Measurements from ENCODE around the gene PLCL2.

Gene PLCL2

GRCh38 chr3:17023006-17023664 is 138.4 kb downstream of the PLCL2 start:
- DNase-seq: no peak

DNA sequence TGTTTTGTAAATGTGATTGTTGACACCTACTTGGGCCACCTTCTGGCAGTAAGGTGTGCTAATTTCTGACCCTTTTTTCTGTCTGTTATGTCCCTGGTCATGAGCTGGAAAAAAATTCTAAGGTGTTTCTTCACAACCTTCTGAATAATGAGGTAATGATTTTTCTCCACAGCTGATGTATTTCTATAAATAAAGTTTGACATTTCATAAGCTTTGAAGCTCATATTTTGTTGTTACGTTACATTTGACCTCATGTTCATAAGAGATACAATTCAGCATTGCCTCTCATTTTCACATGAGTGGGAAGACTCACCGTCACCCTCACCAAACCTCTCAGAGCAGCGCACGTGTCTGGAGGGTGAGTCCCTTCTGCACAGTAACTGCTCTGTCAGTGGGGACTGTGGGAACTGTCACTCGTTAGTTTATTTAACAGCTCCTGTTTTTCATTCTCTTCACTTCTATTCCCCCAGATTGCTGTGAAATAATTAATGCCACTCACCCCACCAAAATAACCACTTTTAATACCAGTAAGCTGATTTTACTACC is 140.9 kb downstream of the PLCL2 start:
- no peak for DNase-seq

DNA sequence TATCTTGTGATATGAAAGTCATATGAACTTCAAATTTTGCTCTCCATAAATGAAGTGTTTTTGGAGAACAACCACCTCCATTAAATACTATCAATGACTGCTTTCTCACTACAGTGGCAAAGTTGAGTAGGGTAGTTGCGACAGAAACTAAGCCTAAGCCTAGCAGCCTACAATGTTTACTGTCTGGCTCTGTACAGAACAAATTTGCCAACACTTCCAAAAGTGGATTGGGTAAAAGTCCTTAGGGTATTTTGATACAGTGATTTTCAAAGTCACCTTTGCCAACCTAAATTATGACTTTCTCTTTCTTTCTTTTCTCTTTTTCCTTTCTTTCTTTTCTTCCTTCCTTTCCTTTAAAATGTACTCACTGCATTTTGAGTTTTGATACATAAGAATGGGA is 142.6 kb downstream of the PLCL2 start:
- DNase-seq: no peak

- DNase-seq: no peak
These were observed 143.6 kb downstream of the PLCL2 start for GRCh38 chr3:17028363-17028762.

DNA sequence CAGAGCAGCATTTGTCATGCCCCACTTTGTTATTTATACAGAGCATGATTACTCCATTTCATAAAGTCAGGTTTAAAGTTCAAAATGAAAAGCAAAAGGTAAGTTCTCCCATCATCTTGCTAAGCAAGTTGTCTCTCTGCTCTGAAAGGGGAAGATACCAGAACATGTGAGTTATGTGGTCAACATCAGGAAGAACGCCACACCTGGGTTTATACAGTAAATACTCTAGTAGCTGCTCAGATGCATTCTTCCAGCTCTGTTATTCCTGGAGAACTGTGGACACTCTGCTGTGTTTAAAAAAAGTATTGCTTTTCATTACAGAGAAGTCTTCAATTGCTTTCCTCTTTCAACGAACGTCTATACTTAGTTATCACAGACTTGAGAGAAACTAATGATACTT is 145.7 kb downstream of the PLCL2 start:
- no peak for DNase-seq

GRCh38 chr3:17030956-17031652 is 146.3 kb downstream of the PLCL2 start:
- DNase-seq: no peak

GRCh38 chr3:17032407-17033034 is 147.8 kb downstream of the PLCL2 start:
- DNase-seq: no peak

DNA sequence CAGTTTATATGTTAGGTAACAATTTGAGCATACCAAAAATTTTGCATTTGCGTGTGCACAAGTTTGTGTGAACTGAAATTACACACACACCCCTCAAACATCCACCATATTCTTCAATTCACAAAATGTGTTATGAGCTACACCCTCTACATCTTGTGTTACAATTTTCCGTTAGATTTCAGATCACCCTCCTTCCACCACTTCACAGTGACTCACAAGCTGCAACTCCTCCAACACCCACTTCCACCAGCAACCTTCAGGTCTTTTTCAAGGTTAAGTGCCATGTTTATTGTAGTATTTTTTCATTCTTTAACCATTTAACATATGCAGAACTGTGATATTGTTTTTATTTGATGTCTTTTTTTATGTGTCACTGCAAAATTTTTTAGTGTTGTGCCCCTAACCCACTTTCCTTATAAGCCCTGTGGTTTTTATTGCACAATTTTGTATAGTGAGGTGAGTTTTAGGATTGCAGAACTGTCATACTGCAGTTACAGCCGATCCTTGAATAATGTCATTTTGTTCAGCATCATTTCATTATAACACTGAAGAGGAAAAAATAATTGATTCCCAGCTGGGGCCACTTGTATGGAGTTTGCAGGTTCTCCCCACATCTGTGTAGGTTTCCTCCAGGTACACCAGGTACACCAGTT is 148.9 kb downstream of the PLCL2 start:
- DNase-seq: no peak

GRCh38 chr3:17035033-17035432 is 150.3 kb downstream of the PLCL2 start:
- DNase-seq: no peak

DNA sequence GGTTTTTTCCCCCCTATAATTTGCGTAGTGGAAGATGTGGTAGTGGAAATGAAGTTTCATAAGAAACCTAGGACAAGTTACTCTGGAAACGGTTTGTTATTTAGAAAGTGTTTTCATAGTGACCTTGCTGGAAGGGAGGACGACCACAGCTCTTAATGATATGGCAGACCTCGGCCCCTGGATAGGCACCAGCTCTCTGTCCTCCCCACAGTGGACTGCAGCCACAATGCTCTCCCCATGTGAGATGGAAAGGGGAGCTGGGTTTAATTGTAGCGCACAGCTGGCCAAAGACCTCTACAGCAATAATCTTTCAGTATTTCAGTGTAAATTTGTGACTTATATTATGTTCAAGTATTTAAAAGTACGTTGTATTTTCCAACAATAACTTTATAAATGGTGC is 151.2 kb downstream of the PLCL2 start:
- no peak for DNase-seq

- DNase-seq: no peak
These were observed 153.4 kb downstream of the PLCL2 start for GRCh38 chr3:17038141-17038540.

DNA sequence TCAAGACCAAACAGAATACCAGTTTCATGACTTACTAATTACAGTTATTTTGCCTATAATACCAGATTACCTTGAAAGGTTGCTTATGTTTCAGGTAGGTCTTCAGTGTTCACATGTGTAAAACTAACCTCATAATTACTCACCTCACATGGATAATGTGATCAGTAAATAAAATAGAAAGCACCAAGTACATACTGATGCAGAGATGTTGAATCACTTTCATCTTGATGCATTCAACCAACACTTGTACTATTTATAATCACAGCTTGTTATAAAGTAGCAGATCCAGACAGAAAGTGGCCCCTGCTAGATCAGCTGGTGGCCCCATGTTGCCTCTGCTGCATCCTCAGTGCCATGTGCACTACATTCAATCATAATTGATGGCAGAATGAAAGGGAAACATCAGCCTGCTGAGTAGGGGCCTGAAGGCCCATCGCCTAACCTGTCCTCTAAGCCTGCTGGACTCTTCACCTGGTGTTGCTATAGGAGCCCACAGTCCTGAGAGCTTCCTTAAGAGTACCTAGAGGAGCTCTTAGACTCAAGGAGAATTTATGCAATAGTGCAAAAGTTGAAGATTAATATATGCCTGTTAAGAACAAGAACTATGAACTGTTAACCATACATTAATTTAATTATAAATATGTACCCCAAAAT is 154.3 kb downstream of the PLCL2 start:
- no peak for DNase-seq

DNA sequence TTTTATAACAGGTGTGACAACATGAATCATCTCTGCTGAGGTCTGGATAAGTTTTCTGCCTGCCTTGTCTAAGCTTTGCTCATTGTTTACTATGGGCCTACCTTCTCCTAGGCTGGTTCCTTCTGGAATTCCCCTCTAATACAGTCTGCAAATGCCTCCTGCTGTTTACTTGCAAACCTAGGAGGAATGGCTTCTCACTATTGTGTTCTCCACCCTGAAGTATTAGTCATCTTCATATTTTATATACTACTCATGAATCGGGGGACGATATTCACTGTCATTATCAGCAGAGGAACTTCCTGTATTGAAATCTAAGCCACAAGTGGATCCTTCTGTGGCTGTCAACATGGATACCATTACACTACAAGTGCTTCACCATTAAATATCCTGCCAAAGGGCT is 154.8 kb downstream of the PLCL2 start:
- DNase-seq: peak; percentile 67

DNA sequence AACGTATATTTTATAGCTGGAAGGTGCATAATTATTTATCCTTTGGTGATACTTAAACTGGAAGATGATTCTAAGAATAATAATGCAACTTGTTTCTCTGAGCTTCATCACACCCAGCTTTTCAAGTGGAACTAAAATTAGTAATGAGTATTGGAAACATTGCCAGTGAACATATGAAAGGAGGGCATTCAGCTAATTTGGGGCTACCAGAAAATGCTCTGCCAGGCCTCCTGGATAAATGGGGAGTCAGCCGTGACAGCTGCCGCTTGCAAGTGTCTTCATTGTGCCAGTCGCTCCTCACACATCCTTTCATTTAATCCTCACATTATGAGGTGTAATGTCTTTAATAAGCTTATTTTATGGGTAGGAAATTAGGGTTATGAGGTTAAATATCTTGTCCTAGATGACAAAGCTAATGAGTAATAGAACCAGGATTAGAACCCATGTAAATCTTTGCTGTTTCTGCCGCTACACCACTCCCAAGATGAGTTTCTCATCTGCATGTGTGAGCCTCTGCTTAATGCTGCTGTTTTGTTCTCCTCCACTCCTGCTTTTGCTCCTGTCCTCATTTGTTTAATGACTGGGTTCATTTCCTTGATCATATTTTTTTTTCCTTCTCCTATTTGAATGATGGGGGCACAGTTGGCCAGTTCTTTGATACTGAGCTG is 155.7 kb downstream of the PLCL2 start:
- no peak for DNase-seq

DNA sequence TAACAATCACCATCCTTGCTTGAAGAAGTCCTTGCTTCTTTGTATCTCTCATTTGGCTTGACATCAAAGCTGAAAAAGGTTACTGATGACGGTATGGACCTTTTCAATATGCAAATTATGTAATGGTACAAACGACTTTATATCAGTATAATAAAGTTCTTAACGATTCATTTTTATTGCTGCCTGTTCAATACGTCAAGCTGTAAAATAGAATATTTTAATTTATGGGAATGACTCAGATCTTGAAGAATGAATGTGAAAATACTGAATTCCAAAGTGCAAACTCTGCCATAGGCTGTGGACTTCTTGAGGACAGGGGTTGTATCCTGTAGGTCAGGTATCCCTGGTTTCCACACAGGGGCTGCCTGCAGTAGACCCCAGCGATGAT is 156.2 kb downstream of the PLCL2 start:
- no peak for DNase-seq

- DNase-seq: no peak
These were observed 160.1 kb downstream of the PLCL2 start for GRCh38 chr3:17044855-17045254.

DNA sequence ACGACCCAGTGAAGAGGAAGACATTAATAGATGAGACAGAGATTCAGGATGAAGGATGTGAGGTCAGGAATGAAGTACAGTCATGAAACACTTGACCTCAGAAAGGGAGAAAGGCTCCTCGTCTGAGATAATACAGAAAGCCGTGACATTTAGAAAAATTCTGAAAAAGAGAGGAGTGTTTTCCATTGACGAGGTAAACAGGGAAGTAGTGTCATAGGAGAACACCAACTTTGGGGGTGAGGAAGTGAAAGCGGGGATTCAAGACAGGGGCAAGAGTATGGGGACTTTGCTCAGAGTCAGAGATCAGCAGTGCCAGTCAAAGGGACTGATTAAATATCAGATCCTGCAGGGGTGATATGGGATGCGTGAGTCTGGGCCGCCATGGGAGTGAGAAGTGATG is 160.9 kb downstream of the PLCL2 start:
- no peak for DNase-seq

- no peak for DNase-seq
These were observed 161.9 kb downstream of the PLCL2 start for GRCh38 chr3:17046623-17047022.

DNA sequence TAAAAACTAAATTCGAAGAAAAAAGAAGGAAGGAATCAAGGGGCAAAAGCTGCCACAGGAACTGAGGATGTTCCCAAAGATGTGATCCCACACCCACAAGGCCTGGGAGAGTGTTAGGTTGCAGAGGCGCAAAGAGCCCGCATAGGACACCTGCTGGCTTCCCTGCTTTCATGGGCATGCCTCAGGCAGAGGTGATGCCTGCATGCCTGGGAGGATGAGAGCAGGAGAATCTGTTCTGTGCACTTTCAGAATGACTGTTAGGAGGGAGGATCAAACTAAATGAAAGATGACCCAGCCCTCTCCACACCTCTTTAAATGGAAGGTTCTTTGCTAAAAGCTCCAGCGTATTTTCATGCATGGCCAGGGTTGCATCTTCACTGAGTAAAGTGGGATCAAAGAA is 162.4 kb downstream of the PLCL2 start:
- no peak for DNase-seq

DNA sequence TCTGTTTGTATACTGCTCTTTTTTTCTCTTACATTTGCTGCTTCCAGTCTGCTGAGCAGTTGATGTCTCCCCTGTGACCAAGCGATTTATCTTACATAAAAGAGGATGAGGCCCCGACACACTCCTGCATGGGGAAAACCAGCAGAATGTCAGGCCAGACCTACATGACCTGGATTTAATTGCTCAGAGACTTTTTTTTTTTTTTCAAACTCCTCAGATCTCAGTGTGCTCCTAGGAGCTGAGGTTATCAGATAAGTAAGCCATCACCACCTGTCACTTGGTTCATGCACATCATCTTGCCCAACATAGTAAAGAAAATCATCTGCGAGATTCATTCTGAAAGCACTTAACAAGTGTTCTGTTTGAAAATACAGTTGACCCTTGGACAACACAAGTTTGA is 163.1 kb downstream of the PLCL2 start:
- DNase-seq: no peak

- DNase-seq: no peak
These were observed 165.3 kb downstream of the PLCL2 start for GRCh38 chr3:17050071-17050470.

DNA sequence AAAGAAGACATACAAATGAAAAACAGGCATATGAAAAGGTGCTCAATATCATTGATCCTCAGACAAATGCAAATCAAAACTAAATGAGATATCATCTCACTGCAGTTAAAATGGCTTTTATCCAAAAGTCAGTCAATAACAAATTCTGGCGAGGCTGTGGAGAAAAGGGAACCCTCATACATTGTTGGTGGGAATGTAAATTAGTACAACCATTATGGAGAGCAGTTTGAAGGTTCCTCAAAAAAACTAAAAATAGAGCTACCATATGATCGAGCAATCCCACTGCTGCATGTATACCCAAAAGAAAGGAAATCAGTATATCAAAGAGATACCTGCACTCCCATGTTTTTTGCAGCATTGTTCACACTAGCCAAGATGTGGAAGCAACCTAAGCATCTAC is 165.8 kb downstream of the PLCL2 start:
- no peak for DNase-seq

GRCh38 chr3:17052363-17052762 is 167.6 kb downstream of the PLCL2 start:
- DNase-seq: no peak

Data from amniotic stem cell (primary cell).